Erythroblast (primary cell): Measurements from ENCODE around the gene BSND.

Experiments used
- DNase-seq, 2 experiments: peaks; one replicate each; lab custom pipeline; 2025; lab: John Stamatoyannopoulos, UW
- GATA1 ChIP-seq: IDR thresholded peaks from 2 replicates; pipeline ENCODE4 v1.6.1; 2011; ENCODE audit warnings: low read depth, mild to moderate bottlenecking, control low read depth, low read length, moderate library complexity
- POLR2A ChIP-seq: IDR thresholded peaks from 2 replicates; pipeline ENCODE4 v1.6.1; 2011; ENCODE audit warnings: mild to moderate bottlenecking, low read length

The BSND gene

DNA sequence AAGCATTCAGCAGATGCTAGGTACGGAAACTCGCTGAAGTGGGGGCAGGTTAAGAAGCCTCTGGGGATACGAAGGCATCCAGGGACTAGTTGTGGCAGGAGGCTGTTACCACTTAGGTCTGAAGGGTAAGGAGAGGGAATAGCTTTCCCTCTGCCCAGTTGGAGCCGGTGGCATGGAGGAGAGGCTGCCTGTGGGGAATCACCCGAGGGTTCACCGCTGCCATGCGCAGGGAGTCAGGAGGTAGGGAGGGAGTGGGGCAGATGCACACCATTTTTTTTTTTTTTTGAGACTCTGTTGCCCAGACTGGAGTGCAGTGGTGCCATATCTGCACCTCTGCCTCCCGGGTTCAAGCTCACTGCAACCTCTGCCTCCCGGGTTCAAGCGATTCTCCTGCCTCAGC lies 46.7 kb downstream of the BSND start:
- TF ChIP-seq POLR2A = no peak
- no peak for DNase-seq

- TF ChIP-seq GATA1 (no peak), POLR2A (no peak)
- no peak for DNase-seq
These were observed 48.1 kb downstream of the BSND start for GRCh38 chr1:55046871-55047270.

DNA sequence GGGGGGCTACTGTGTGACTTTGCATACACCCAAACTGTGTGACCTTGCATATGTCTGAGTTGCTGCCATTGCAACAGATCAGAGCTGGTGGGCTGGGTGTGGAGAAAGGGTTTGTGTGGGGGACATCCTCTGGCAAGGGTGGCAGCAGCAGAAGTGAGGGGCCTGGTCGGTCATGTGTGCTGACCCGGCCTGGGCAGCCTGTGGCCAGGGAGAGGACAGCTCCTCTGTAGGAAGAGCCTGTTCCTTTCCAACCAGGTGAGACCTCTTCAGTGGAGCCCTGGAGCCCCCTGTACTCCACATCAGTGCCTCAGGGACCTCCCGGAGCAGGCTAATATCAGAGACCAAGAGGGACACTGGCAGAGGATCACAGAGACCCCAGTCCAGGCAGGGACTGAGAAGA lies 48.9 kb downstream of the BSND start:
- DNase-seq = no peak
- TF ChIP-seq POLR2A = no peak
- TF ChIP-seq GATA1 = no peak

DNA sequence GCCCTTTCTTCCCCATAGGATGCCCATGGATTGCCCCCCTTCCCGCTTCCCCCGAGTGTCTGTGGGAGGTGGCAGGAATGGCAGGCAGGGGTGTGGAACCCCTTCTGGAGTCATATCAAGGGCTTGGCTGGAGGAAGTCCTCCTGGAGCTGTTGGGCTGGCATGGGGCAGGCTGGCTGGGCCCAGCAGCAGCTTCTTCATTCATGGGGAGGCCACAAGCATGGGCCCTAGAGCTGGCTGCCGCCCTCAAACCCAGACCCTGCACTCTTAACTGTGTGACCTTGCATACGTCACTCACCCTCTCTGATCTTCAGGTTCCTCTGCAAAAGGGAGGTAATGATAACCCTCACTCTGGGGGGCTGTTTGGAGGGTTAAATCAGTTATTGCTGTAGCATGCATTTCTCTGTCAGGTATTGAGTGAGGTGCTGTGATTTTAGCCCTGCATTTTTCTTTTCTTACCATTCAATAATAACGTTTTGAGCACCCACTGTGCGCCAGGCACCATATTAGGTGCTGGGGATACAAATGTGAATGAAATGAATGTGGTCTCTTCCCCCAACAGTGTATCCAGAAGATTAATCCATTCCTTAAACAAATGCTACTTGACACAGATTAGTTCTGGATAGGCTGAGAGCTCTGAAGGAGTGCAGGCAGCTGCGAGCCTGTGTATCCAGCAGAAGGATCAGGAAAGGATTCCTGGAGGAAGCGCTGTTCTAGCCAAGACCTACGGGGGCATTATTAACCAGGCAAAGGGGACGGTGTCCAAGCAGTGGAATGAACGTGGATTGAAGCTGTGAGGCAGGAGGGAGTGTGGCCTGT lies 49.9 kb downstream of the BSND start:
- no peak for TF ChIP-seq GATA1
- TF ChIP-seq POLR2A = no peak
- DNase-seq = no peak

DNA sequence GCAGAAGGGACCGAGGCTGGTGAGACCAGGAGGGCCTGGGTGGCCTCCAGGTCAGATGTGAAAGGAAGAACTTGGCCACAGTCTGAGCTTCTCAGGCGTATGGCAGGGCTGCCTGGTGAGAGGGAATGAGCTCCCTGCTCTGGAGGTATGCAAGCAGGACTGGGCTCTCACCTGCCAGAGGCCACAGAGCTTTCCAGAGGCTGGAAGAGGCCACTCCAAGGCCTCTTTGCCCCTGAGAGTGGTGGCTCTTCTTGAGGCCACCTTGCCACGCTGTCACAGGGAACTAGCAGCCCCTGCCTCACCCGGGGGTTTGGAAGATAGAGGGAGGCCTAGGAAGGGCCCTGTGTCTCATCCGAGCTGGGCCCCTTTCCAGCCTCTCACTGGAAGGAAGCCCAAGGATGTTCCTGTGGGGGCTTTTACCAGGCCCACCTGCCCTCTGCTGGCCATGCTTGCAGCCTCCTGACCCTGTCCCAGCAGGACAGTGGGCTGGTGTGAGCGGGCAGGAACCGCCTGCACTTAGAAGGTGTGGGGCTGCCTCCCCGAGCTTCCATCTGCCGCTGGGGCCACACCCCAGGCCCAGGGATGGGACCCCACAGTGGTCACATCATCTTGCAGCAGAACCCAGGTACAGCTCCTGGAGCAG lies 50.7 kb downstream of the BSND start:
- no peak for DNase-seq

GRCh38 chr1:55049914-55050278 lies 51.2 kb downstream of the BSND start:
- no peak for DNase-seq
- TF ChIP-seq GATA1 = no peak
- no peak for TF ChIP-seq POLR2A

More for the DNA sequence above, 50.7 kb downstream of the BSND start:
- no peak for TF ChIP-seq POLR2A
- no peak for TF ChIP-seq GATA1

- no peak for DNase-seq
- TF ChIP-seq GATA1 (no peak), POLR2A (no peak)
These were observed 51.5 kb downstream of the BSND start for GRCh38 chr1:55050283-55050682.

GRCh38 chr1:55051169-55051568 lies 52.4 kb downstream of the BSND start:
- no peak for TF ChIP-seq POLR2A
- no peak for TF ChIP-seq GATA1
- DNase-seq = no peak

DNA sequence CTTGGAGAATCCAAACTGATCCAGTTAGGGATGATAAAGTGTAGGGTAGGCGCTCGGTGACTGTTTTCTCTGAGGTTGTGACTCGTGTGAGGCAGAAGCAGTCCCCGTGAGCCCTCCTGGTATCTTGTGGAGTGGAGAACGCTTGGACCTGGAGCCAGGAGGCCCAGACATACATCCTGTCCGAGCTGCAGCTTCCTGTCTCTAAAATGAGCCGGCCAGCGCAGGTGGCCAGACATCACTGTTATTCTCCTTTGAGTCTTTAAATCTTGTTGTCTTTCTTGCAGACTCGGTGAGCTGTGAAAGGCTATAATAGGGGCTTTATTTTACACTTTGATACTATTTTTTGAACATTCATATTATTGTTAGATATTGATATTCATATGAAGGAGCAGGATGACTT lies 52.9 kb downstream of the BSND start:
- no peak for DNase-seq

DNA sequence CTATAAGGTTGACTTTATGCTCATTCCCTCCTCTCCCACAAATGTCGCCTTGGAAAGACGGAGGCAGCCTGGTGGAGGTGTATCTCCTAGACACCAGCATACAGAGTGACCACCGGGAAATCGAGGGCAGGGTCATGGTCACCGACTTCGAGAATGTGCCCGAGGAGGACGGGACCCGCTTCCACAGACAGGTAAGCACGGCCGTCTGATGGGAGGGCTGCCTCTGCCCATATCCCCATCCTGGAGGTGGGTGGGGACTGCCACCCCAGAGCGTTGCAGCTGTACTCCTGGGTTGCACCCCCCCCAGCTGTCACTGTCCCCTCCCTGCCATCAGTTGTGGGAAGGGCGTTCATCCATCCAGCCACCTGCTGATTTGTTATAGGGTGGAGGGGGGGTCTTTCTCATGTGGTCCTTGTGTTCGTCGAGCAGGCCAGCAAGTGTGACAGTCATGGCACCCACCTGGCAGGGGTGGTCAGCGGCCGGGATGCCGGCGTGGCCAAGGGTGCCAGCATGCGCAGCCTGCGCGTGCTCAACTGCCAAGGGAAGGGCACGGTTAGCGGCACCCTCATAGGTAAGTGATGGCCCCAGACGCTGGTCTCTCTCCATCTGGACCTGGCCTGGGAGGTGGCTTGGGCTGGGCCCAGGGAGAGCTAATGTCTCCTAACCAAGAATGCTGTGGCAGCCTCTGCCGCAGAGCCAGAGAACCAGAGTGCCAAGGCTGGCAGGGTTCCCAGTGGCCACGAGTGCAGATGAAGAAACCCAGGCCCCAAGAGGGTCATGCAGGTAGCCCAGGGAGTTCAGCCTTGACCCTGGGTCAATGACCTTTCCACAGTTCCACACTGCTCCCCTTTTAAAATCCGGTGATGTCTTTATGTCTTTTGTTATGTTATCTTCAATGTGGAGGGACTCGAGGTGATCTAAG lies 53.7 kb downstream of the BSND start:
- TF ChIP-seq GATA1 (no peak), POLR2A (no peak)
- no peak for DNase-seq

More for the DNA sequence above, 52.9 kb downstream of the BSND start:
- TF ChIP-seq GATA1 = no peak
- no peak for TF ChIP-seq POLR2A

DNA sequence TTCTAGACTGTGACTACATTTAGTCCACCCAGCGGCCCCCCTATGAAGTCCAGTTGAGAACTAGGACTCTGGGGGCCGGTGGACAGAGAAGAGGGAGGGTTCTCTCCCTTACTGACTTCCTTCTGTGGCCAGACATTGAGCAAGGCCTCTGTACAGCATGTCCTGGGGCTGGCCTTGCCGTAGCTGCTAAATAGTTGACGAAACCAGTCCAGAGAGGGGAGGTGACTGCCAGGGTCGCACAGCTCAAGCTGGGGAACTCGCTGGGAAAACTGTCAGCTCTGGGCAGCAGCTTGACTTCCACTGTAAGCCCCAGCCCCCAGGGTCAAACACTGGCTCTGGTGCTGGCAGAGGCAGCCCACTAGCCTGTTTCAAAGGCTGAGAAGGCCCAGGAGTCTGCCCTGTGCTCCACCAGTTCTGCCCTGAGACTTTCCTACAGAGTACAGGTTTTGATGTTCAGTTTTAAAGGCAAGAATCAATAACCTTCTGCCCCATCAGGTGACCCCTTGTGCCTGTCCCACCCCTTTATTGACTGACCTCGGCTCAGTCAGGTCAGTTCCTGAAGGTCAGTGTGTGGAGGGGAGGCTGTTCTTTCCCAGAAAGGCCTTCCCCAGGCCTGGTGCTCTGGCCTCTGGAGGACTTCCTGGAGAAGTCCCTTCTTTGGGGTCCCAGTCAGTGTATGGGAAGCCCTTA lies 54.7 kb downstream of the BSND start:
- TF ChIP-seq GATA1 (no peak), POLR2A (no peak)
- DNase-seq = no peak

DNA sequence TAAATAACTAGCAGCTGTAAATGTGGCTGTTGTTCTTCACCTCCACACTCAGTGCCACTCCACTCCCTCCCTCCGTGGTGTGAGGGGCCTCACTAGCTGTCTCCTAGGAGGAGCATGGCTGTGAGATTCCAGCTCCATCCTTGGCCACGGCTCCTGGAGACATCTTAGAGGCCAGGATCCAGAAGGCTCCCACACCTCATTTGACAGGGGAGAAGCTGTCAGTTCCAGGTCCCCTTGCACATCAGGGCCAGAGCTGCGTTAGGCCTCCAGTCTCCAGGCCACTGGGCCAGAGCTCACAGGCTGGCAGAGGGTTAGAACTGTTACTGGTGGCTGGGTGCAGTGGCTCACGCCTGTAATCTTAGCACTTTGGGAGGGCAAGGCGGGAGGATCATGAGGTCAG lies 55.7 kb downstream of the BSND start:
- no peak for DNase-seq
- no peak for TF ChIP-seq POLR2A
- no peak for TF ChIP-seq GATA1
